Embryonic facial prominence (tissue), 1 donor: Measurements from ENCODE around the gene CRYAB.
A peak's percentile ranks its signal among the peaks of the same experiment; 100 is the strongest.
"Not testable (repeated sequence)": the region's sequence is repeated elsewhere in the genome, so short reads cannot be mapped to it uniquely, and the experiment has no call there.

ENCODE experiments used
- DNase-seq: peaks from one replicate; pipeline ENCODE4 v3.0.0-alpha.2; 2016; ENCODE audit errors: extremely low spot score

The CRYAB gene

DNA sequence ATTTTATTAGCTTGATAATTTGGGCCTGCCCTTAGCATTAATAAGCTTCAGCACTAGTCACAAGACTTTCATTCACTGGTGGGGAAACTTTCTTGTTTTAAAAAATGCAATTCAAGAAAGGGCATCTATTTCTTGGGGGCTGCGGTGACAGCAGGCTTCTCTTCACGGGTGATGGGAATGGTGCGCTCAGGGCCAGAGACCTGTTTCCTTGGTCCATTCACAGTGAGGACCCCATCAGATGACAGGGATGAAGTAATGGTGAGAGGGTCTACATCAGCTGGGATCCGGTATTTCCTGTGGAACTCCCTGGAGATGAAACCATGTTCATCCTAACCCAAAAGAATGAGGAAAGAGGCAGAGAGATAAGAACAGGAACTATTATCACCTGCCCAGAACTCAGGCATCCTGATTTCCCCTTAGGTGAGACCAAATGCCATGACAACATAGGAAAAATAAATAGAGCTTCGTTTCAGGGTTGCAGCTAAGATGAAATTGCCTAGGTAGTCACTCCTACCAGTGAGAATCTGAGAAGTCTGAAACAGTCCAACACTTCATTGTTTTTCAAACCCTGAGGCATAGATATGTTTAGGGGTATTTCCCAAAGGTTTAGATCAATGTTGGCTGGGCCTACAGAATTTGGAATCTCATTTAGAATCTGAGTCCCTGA is 2.8 kb downstream of the CRYAB start:
- no peak for DNase-seq

DNA sequence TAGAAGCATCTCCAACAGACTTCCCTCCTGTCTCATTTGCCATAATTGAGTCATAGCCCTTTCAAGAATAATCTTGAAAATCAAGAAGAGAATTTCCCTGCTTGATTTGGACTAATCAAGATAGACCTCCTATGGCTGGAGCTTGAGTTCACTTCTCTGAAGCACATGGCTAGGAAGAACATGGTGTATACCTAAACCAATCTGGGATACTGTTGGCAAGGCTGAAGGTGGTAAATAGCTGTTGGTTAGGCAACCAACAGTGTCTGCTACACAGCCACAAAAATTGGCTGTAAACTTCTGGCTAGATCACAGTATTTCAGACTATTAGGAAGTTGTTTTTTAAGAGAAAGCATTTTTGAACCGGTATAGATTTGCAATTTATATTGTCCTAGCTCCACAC is 4.9 kb downstream of the CRYAB start:
- no peak for DNase-seq

DNA sequence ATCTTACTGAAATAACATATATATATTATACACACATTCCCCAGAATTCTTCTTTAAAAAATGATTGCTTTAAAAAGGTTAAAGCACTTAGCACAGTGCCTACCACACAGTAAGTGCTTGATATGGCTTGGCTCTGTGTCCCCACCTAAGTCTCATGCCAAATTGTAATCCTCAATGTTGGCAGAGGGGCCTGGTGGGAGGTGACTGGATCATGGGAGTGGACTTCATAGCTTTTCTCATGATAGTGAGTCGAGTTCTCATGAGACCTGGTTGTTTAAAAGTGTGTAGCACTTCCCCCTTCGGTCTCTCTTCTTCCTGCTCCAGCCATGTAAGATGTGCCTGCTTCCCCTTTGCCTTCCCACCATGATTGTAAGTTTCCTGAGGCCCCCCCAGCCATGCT is 6.2 kb downstream of the CRYAB start:
- no peak for DNase-seq

DNA sequence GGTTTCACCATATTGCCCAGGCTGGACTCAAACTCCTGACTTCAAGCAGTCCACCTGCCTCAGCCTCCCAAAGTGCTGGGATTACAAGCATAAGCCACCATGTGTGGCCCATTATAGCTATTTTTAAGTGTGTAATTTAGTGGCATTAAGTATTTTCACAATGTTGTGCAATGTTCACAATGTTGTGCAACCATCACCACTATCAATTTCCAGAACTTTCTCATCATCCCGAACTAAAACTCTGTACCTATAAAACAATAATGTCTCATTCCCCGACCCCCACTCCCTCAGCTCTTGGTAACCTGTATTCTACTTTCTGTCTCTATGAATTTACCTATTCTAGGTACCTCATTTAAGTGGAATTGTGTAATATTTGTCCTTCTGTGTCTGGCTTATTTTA is 24.7 kb downstream of the CRYAB start:
- no peak for DNase-seq

DNA sequence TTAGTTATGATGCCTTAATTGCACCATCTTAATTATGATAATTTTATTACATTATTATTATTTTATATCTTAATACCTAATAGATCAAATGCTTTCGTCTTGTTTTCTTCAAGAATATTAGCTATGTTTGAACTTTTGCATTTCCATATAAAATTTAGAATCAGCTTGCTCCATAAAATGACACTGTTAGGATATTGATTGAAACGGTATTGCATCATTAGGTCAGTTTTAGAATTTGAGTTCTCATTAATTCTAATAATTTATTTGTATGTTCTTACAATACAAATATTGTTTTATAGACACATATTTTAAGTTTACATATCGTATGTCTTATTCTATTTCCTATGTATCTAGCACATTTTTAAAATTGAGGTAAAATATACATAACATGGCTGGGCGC is 25.5 kb downstream of the CRYAB start:
- DNase-seq = no peak

DNA sequence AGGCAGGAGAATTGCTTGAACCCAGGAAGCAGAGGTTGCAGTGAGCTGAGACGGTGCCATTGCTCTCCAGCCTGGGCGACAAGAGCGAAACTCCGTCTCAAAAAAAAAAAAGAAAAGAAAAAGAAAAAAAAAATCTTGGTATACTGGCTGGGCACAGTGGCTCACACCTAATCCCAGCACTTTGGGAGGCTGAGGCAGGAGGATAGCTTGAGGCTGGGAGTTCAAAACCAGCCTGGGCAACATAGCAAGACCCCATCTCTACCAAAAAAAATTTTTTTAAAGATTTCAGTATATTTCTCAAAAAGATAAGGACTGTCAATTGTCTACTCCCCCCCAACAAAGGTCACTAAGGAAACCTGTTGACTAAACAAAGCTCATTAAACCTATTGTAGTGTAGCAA is 26.5 kb downstream of the CRYAB start:
- not testable (repeated sequence) for DNase-seq

DNA sequence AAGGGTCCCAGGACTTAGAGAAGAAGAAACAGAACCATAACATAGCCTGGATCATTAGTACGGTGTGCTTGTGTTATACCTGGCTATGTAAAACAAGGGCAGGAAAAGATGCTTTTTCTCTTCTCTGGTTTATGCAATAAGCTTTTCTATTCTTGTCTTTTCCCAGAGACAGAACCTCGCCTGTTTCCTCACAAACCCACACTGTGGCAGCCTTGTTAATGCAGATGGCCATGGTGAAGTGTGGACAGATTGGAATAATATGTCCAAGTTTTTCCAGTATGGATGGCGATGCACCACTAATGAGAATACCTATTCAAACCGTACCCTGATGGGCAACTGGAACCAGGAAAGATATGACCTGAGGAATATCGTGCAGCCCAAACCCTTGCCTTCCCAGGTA is 29.4 kb downstream of the CRYAB start:
- DNase-seq = no peak

DNA sequence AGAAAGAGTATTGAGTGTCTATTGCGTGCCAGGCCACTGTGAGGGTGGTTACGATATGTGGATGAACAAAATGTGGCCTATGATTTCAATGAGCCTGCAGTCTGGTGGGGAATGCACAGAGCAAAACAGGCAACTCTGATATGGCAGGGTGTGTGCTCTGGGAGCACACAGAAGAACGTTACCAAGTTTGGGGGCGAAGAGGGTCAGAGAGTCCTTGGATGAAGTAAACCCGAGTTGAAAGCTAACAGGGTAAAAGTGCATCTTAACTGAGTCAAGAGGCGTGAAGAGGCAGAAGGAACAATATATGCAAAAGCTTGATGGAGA is 32.0 kb downstream of the CRYAB start:
- DNase-seq = no peak

DNA sequence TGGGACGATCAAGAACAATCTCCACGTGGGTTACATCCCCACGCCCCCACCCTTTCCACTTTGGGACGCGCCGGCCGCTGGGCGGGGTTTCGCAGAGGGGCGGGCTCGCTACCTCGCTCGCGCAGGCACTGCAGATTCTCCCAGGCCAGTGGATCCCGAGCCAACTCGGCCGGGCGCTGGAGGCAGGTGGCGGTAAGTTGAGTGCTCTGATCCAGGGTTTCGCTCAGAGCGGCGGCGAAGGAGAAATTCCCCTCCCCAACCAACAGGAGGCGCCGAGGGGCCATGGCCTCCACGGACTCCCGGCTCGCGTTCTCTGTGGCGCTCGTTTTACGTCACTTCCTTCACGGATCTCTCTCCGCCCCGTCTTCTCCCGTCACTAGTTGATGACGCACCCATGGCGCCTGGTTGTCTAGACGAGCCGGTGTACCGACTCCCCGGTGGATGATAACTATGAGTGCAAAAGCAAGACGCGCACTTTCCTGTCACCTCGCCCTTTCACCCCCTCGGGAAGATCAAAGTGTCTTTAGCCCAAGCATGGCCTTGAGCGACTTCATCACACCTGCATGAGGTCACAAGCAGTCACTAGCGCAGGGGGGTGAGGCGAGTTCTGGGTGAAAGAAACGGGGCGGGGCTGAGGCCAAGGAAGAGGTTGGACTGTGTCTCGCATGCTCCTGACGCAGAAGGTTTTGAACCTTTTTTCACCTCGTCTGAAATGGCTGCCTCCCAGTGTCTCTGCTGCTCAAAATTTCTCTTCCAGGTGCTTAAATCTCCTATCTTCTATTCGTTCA is 32.5 kb downstream of the CRYAB start, which contains the start of the genes CFAP68 and FDXACB1:
Gene CFAP68 (plus strand): TSS at position 693 of the 788 bp plus-strand sequence. CDS start 20 bp downstream, at position 713.
Gene FDXACB1 (minus strand): TSS at position 317 of the 788 bp plus-strand sequence. CDS start 33 bp downstream, at position 284.
- peak; percentile 97 for DNase-seq

DNA sequence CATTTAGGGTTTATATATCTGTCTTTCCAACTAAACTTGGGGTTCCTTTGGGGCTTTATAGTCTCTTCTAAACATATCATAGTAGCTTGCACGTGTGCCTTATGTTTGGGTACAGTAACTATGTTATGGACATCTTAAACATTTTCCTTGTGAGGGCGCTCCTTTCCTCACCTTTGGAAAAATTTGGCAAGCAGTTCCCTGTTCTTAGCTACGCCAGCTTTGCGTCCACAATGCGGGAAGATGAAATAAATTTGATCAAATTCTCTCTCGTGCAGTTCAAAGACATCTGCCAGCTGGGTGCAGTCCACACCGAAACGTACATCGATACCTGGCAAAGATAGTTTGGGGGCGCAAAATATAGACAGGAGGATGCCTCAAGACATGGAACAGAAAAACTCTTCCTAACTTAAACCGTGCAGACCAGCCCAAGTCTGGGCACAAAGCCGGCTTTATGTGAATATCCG is 33.2 kb downstream of the CRYAB start:
- peak; percentile 12 for DNase-seq

DNA sequence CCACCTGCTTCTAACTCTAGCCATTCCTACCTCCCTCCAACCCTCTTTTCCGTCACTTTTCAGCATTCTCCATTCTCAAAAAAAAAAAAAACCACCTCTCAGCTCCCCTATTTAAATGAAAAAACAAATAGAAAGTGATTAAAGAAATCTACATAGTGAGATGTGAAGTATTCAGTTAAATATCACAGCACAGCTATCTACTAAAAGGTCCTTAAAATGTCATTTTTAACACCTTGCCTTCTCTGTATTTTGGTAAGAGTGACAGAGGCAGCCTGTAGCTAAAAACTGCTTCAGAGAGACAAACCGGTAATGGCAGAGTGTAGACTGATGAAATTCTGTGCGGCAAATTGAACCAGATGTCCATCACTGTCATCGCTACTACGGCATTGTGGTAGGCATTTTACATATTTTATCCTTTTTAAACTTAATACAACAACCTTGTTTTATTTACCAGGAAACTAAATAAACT is 39.8 kb downstream of the CRYAB start:
- DNase-seq = no peak

DNA sequence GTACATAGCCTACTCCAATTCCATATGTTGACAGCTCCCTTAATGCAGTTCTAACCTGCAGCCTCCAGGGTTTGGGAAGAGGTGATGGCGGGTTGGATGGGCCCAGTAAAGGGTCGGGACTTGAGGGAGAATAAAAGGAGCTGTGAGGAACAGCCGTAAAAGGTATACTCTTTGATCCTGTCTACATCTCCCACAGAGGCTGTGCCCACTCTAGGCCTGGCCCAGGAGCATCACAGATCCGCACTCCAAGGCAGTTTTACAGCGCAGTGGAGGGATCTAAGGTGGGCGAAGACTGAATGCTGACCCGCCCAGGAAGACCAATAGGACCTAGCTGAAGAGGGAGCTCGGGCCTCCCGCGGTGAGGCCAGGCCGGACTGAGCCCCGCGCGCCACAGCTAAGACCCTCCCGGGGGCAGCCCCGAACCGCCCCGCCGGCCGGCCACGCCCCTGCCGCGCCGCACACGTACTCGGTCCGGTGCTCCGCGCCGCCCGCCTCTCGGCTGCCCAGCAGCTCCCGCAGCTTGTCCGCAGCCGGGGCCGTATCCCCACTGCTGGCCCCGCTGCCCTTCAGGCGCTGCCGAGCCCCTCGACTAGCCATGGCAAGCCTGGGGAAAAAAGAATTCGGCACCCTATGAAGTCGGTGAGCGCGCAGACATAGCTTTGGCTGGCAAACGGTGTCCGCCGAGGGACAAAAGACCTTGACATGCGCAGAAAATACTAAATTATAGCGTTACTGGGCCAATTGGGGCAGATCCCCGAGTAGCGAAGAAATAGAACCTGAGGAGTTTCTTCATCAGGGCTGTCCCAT is 40.5 kb downstream of the CRYAB start, which contains the start of gene ALG9:
Gene ALG9 (minus strand): TSS at position 696 of the 807 bp plus-strand sequence. CDS start 99 bp downstream, at position 597.
- DNase-seq = peak; percentile 49

DNA sequence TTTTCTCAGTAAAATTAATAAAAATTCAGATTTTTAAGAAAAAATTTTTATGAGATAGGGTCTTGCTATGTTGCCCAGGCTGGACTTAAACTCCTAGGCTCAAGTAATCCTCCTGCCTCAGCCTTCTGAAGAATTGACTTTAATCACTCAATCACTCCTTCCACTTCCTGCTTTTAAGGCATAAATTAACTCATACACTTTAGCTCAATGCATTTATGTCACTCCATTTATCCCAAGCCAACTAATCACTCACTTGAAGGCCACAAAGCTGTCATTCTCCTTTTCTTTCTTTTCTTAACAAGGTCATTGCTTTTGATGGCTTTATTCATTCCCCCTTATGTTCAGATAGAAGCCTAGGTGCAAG is 41.1 kb downstream of the CRYAB start:
- DNase-seq = no peak

DNA sequence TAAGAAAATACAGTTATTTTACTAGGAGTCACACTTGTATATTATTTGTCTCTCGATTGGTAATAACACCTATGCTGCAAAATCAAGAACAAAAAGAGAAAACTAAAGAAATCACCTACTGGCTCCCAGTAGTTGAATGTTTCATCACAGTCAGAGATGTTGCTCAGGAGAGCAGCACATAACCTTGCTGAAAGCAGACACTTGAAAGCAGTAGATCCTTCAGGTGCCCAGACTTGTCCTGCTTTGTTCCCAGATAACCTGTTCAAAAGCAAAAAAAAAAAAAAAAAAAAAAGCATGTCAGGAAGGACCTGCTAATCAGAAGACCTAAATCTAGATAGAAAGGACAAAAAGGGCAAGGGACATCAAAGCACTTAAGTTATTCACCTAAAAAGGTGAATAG is 41.5 kb downstream of the CRYAB start:
- no peak for DNase-seq

DNA sequence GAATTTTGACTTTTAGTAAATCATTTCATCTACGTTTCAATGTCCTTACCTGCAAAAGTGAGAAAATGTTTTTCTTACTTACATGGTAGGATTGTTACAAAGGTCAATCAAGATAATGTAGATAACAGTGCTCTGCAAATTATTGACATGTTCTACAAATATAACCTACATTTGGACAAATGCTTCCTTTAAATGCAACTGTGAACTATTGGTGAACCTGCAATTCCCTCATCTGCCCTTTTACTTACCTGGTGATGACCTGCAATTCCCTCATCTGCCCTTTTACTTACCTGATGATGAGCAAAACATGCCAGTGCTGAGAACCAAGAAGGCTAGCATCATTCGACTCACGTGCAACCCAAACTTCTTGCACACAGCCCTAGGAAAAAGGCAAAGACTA is 51.3 kb downstream of the CRYAB start:
- DNase-seq = no peak
